GM12878 (cell line): ENCODE measurements around the gene KAZN. TPM values are rescaled to one million over a fixed set of nuclear protein-coding genes. Genes with fewer than 3 reads are reported as not detected.

Experiments
- ATAC-seq: fragments of 200-7000 bp; cut with Tn5 transposase; 3 replicates; pipeline ENCODE4 v1.9.1; 2020; ENCODE audit warnings: mild to moderate bottlenecking, moderate library complexity
- BruUV-seq: library from RNA; stranded (reverse); fragments of 400-500 nt; replicated peaks from 2 replicates; lab custom pipeline; 2021; lab: Mats Ljungman, UMichigan
- CTCF ChIA-PET: fragments of 300-600 bp; sonication (Branson Sonifier 250); formaldehyde crosslinking; extraction: SDS; loops from one replicate; lab custom pipeline; 2021; ENCODE audit warnings: inconsistent platforms; lab: Yijun Ruan, JAX
- POLR2A ChIA-PET: fragments of 350-600 bp; formaldehyde crosslinking; extraction: SDS; loops from one replicate; lab custom pipeline; 2021; ENCODE audit warnings: inconsistent platforms; lab: Charles Lee
- RAD21 ChIA-PET: fragments of 300-600 bp; sonication (Branson Sonifier 250); formaldehyde crosslinking; loops from one replicate; lab custom pipeline; 2023; ENCODE audit warnings: antibody characterized with exemption; ENCODE audit not compliant: unreplicated experiment; lab: Charles Lee
- SMC1A ChIA-PET: fragments of 300-600 bp; sonication (Branson Sonifier 250); formaldehyde crosslinking; loops from one replicate; lab custom pipeline; 2023; ENCODE audit not compliant: unreplicated experiment, uncharacterized antibody; lab: Charles Lee
- DNase-seq: peaks from one replicate; pipeline ENCODE4 v3.0.0-alpha.2; 2011; ENCODE audit warnings: low read depth, low spot score
- FAIRE-seq: peaks from 3 replicates; lab custom pipeline; 2011; peaks lifted over from hg19 to GRCh38; lab: Jason Lieb, UNC
- H2AFZ ChIP-seq: 2 replicates; pipeline ENCODE4 v1.6.0; 2011; ENCODE audit warnings: low read depth, low read length, control low read depth; ENCODE audit not compliant: control insufficient read depth
- H3K27ac ChIP-seq: 2 replicates; pipeline ENCODE4 v1.5.1; 2011; ENCODE audit warnings: control low read depth; ENCODE audit not compliant: control insufficient read depth, insufficient read depth
- H3K27me3 ChIP-seq, 2 experiments: replicated peaks in 1 of 2; 2 replicates each; pipeline versions ENCODE4 v1.6.0 to v1.6.1; 2011; ENCODE audit warnings: low read length in 1 of 2; ENCODE audit not compliant: control insufficient read depth in 2 of 2, insufficient read depth in 2 of 2
- H3K36me3 ChIP-seq, 2 experiments: 2 replicates each; pipeline ENCODE4 v1.5.1; 2011; ENCODE audit warnings: low read length in 1 of 2; ENCODE audit not compliant: control insufficient read depth in 2 of 2, insufficient read depth in 2 of 2
- H3K4me1 ChIP-seq: 2 replicates; pipeline ENCODE4 v1.6.1; 2011; ENCODE audit warnings: mild to moderate bottlenecking, low read length, moderate library complexity, mixed read lengths; ENCODE audit not compliant: control insufficient read depth, insufficient read depth
- H3K4me2 ChIP-seq: 2 replicates; pipeline ENCODE4 v1.6.0; 2011; ENCODE audit warnings: control low read depth; ENCODE audit not compliant: control insufficient read depth, insufficient read depth
- H3K4me3 ChIP-seq: fragments of 200-600 bp; sonication (generic); 2 replicates; pipeline ENCODE4 v1.5.1; 2016
- H3K79me2 ChIP-seq: 2 replicates; pipeline ENCODE4 v1.6.0; 2011; ENCODE audit warnings: low read length; ENCODE audit not compliant: control insufficient read depth, insufficient read depth
- H3K9ac ChIP-seq: 2 replicates; pipeline ENCODE4 v1.8.0; 2011; ENCODE audit warnings: low read length, control low read depth, mixed read lengths; ENCODE audit not compliant: control insufficient read depth, insufficient read depth
- H3K9me3 ChIP-seq: replicated peaks from 3 replicates; pipeline ENCODE4 v1.5.1; 2011; ENCODE audit warnings: mild to moderate bottlenecking, low read length; ENCODE audit not compliant: control insufficient read depth, insufficient read depth
- H4K20me1 ChIP-seq: 2 replicates; pipeline ENCODE4 v1.6.0; 2011; ENCODE audit not compliant: control insufficient read depth, insufficient read depth
- ATF2 ChIP-seq: IDR thresholded peaks from 2 replicates; pipeline ENCODE4 v1.6.1; 2012; ENCODE audit warnings: low read length, inconsistent platforms
- BHLHE40 ChIP-seq, 2 experiments: fragments of 450-650 bp in 1 of 2; IDR thresholded peaks; 2 replicates each; pipeline ENCODE4 v1.6.1; 2011 to 2017; ENCODE audit warnings: low read depth in 2 of 2, borderline replicate concordance in 1 of 2, improper control_type of control experiment in 1 of 2, low read length in 1 of 2, mild to moderate bottlenecking in 1 of 2
- CEBPZ ChIP-seq: fragments of 150-350 bp; IDR thresholded peaks from 2 replicates; pipeline ENCODE4 v1.6.1; 2016; ENCODE audit warnings: low read depth, low read length
- GABPA ChIP-seq: IDR thresholded peaks from 2 replicates; pipeline ENCODE4 v1.6.1; 2014; ENCODE audit warnings: antibody characterized with exemption, low read depth, mild to moderate bottlenecking, inconsistent platforms
- HDAC2 ChIP-seq: fragments of 200-600 bp; sonication (generic); IDR thresholded peaks from 2 replicates; pipeline ENCODE4 v1.6.1; 2017
- KLF5 ChIP-seq: fragments of 450-650 bp; IDR thresholded peaks from 2 replicates; pipeline ENCODE4 v1.6.1; 2014; ENCODE audit warnings: mild to moderate bottlenecking; ENCODE audit not compliant: partially characterized antibody
- MEF2A ChIP-seq: IDR thresholded peaks from 2 replicates; pipeline ENCODE4 v1.6.1; 2011; ENCODE audit warnings: low read depth, mild to moderate bottlenecking, low read length, moderate library complexity; ENCODE audit not compliant: insufficient read depth
- MYB ChIP-seq: fragments of 150-350 bp; IDR thresholded peaks from 2 replicates; pipeline ENCODE4 v1.6.1; 2014; ENCODE audit warnings: mild to moderate bottlenecking, low read depth, low read length, borderline replicate concordance
- NFIC ChIP-seq: IDR thresholded peaks from 2 replicates; pipeline ENCODE4 v1.6.1; 2012; ENCODE audit warnings: low read depth, mild to moderate bottlenecking, inconsistent platforms, low read length, moderate library complexity
- NRF1 ChIP-seq: conservative IDR thresholded peaks from 2 replicates; pipeline ENCODE4 v1.6.1; 2011; ENCODE audit warnings: mild to moderate bottlenecking, low read depth, low read length, improper control_type of control experiment
- PKNOX1 ChIP-seq: fragments of 450-650 bp; IDR thresholded peaks from 2 replicates; pipeline ENCODE4 v1.6.1; 2016; ENCODE audit warnings: mild to moderate bottlenecking
- SREBF1 ChIP-seq: IDR thresholded peaks from 2 replicates; pipeline ENCODE4 v1.6.1; 2012; ENCODE audit warnings: mild to moderate bottlenecking, low read length
- TCF12 ChIP-seq: IDR thresholded peaks from 2 replicates; pipeline ENCODE4 v1.6.1; 2011; ENCODE audit warnings: low read depth, mild to moderate bottlenecking, low read length
- YBX1 ChIP-seq: fragments of 450-650 bp; IDR thresholded peaks from 2 replicates; pipeline ENCODE4 v1.6.1; 2016; ENCODE audit warnings: antibody characterized with exemption
- ZBTB11 ChIP-seq: fragments of 450-650 bp; formaldehyde crosslinking; IDR thresholded peaks from 2 replicates; pipeline ENCODE4 v1.5.0; 2022; ENCODE audit warnings: mild to moderate bottlenecking, missing genetic modification characterization
- WGBS: methylation state at CpG from one replicate; pipeline ENCODE4 v1.1.6; 2016; ENCODE audit warnings: low lambda C conversion rate; ENCODE audit not compliant: insufficient replicate concordance, insufficient coverage; ENCODE audit errors: missing lambda C conversion rate; 5-methylcytosine and 5-hydroxymethylcytosine counted together
- in situ Hi-C: fragments of 300-500 bp; cut with MboI; formaldehyde crosslinking; loops from 9 replicates; pipeline ENCODE4 v1.14.3; 2018; ENCODE audit warnings: mixed read lengths
- intact Hi-C: fragments of 100-400 bp; cut with micrococcal nuclease; formaldehyde crosslinking; loops from one replicate; pipeline ENCODE4 v1.14.2; 2022; ENCODE audit not compliant: unreplicated experiment
- polyA plus RNA-seq, 11 experiments: library from polyadenylated mRNA; depleted of rRNA in 4 of 11; unstranded in 6 of 11; stranded (reverse) in 5 of 11; fragments of >200 nt; fragmentation: Nextera tagmentation in 4 of 11; fragmentation: Illumina TruSeq in 1 of 11; extraction: Ambion mirVana in 4 of 11; extraction: Trizol in 1 of 11; gene quantifications; 1 replicate in 1 of 11; 2 replicates in 10 of 11; pipeline versions ENCODE4 v1.2.1 to v1.2.3, GENCODE V29; 2011 to 2016; ENCODE audit warnings: inconsistent platforms in 2 of 11, missing spikeins in 2 of 11, low read depth in 1 of 11
- total RNA-seq, 4 experiments: library from RNA; depleted of rRNA in 3 of 4; stranded (reverse); fragments of >200 nt in 3 of 4; fragmentation: Illumina TruSeq in 1 of 4; extraction: Trizol in 1 of 4; gene quantifications; 2 replicates each; pipeline versions ENCODE4 v1.2.1 to v1.2.3, GENCODE V29; 2013 to 2021

KAZN gene
- total and polyA plus RNA-seq, 10 of the 15 experiments (the other 5 are each of a cell fraction or from before 2014, with no cell fraction given) = 0.72 to 4.0 (median 1.2) TPM

- H3K9ac ChIP-seq = no peak overlapping the region
- H3K4me3 ChIP-seq = no peak overlapping the region
- H4K20me1 ChIP-seq = no peaks in the 10 kb centered on the region
- no peaks in the 10 kb centered on the region for H3K36me3 ChIP-seq
- 0% methylated on average over 2 of the region's 2 CpGs for WGBS
- FAIRE-seq (no peak), DNase-seq (no peak), ATAC-seq (no peak)
- ChIA-PET SMC1A (no interaction called here), CTCF (no interaction called here), POLR2A (no interaction called here), RAD21 (no interaction called here)
- H3K9me3 ChIP-seq = peaks cover 5% of the 10 kb centered on the region; the same call in 1 of the 3 replicates
- no peaks in the 10 kb centered on the region for H3K79me2 ChIP-seq
- no TSS peak for BruUV-seq
- no peak overlapping the region for H3K4me2 ChIP-seq
- intact Hi-C loops = no loop called here
- H2AFZ ChIP-seq = no peak overlapping the region
- H3K27me3 ChIP-seq = no peaks in the 10 kb centered on the region
- in situ Hi-C loops = no loop called here
- H3K27ac ChIP-seq = no peak overlapping the region
- no peaks in the 10 kb centered on the region for H3K4me1 ChIP-seq
- TF ChIP-seq ZBTB11 (CRISPR knock-in tag) (no peak), HDAC2 (no peak), CEBPZ (no peak), GABPA (no peak), ATF2 (no peak), PKNOX1 (no peak), MYB (no peak), BHLHE40 (IDR thresholded peaks at IDR 0.05; ENCODE audit: borderline replicate concordance in 1 of 2, low read depth in 2 of 2, low read length in 1 of 2) (no peak), KLF5 (no peak), SREBF1 (no peak), NRF1 (no peak), MEF2A (no peak), YBX1 (no peak), NFIC (no peak), TCF12 (no peak)
Measured at GRCh38 chr1:14808768-14809167, 210.3 kb downstream of the KAZN start.
